D341Med (cell line): ENCODE results near the gene RASSF3.

Source experiments
- DNase-seq: peaks from one replicate; pipeline ENCODE4 v3.0.0; 2012; ENCODE audit warnings: low spot score

Gene RASSF3

GRCh38 chr12:64691795-64692583 lies 81.7 kb downstream of the RASSF3 start:
- no peak for DNase-seq

- no peak for DNase-seq
Measured at GRCh38 chr12:64694130-64695040, 84.1 kb downstream of the RASSF3 start.

- DNase-seq = no peak
Measured at GRCh38 chr12:64695550-64695949, 85.3 kb downstream of the RASSF3 start.

DNA sequence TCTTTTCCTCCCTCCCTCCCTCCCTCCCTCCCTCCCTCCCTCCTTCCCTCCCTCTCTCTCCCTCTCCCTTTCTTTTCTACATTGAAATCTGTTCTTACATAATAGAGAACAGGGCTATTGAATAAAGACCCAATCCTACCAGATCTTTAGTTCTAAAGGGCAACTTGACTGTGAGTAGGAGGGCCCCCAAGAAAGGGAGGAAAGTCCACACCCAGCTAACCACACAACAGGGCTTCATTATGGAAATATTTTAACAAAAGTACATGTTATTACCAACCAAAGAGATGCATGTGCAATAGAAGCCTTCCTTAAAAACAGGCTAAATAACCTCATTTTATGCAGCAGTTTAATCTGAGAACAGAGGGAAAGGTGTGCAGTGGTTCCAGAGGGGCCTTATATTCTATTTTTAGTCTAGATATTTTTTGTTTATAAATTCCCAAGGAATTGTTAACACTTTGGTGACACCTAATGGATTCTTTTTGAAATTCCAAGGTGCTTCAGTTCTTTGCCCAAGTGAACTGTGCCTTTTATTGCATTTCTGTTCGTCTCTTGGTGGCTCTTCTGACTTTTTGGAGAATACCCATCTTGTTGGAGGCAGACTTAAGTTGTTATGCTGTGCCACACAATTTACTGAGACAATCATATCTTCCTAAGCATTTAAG lies 85.9 kb downstream of the RASSF3 start:
- DNase-seq = no peak

- no peak for DNase-seq
Measured at GRCh38 chr12:64699504-64700115, 89.3 kb downstream of the RASSF3 start.

- DNase-seq = no peak
Measured at GRCh38 chr12:64700532-64700931, 90.2 kb downstream of the RASSF3 start.

GRCh38 chr12:64701283-64701682 lies 91.0 kb downstream of the RASSF3 start:
- DNase-seq = no peak

DNA sequence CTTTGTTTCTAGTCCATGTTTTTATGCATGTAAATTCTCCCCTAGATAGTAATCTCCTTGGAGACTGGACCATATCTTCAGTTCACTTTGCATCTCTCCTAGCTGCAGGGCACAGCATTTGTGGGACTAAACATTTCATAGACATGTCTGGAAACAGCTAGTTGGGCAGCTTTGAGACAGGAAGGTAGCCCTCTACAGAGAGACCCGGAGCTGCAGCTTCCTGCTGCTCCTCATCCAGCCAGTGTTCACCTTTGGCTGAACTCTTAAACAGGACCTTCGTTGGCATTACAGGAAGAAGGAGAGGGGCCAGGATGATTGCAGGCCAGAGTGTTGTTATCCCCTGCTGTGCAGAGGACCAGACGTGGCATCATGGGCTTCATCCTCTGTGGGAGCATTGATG lies 96.0 kb downstream of the RASSF3 start:
- no peak for DNase-seq

- no peak for DNase-seq
Measured at GRCh38 chr12:64706857-64707256, 96.6 kb downstream of the RASSF3 start.

GRCh38 chr12:64707362-64707761 lies 97.1 kb downstream of the RASSF3 start:
- DNase-seq = no peak

GRCh38 chr12:64707926-64708325 lies 97.6 kb downstream of the RASSF3 start:
- DNase-seq = no peak

DNA sequence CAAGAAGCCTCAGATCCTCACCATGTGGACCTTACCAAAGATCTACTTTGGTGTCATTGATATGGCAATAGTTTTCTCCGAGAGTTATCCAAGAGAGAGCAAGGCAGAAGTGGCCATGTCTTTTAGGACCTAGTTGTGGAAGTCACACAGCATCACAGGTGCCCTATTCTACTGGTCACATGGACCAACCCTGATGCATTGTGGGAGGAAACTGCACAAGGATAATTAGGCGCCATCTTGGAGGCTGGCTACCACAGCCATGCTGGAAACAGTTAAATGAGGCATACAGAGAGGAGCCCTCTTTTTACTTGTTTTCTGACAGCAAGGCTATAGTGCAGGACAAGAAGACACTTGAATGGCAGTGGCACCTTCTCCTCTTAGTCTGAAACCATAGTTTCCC lies 99.1 kb downstream of the RASSF3 start:
- no peak for DNase-seq

GRCh38 chr12:64713376-64713775 lies 103.1 kb downstream of the RASSF3 start:
- no peak for DNase-seq

DNA sequence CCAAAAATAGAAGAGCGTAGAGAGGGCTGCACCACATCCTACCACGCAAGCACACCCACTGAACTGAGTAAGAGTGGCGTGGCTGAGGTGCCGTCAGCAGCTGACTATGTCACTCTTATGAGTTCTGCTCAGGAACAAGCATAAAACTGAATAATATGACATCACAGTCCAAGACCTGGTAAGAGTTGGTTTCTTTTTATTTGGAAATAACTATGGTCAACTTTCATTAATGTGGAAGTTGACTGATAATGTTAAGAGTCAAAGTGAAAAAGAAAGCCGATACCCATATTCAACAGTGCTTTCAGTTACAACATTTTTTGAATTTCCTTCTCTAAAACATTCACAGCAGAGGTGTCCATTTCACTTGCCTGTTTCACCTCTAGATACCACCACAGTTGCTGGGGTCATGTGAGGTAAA lies 104.3 kb downstream of the RASSF3 start:
- no peak for DNase-seq

- no peak for DNase-seq
Measured at GRCh38 chr12:64716371-64716770, 106.1 kb downstream of the RASSF3 start.

- DNase-seq = no peak
Measured at GRCh38 chr12:64716839-64717455, 106.7 kb downstream of the RASSF3 start.

- DNase-seq = no peak
Measured at GRCh38 chr12:64718649-64719048, 108.4 kb downstream of the RASSF3 start.

- no peak for DNase-seq
Measured at GRCh38 chr12:64720884-64721283, 110.6 kb downstream of the RASSF3 start.

GRCh38 chr12:64722835-64723234 lies 112.5 kb downstream of the RASSF3 start:
- DNase-seq = no peak

- DNase-seq = no peak
Measured at GRCh38 chr12:64723630-64724029, 113.3 kb downstream of the RASSF3 start.

DNA sequence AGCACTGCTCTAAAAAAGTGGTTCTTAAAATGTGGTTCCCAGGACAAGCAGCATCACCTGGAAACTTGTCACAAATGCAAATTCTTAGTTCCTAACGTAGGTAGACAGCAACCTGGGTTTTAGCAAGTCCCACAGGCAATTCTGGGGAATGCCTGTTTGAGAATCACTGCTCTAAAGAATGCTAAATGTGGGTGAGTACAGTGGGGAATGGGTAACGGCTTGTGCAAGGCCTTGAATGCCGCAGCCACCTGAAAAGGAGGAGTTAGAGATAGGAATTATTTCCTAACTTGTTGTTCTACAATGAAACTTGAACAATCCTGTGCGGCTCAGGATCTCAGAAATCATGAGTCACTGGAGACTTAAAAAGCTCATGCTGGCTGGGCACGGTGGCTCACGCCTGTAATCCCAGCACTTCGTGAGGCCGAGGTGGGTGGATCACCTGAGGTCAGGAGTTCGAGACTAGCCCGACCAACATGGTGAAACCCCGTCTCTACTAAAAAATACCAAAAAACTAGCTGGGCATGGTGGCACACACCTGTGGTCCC lies 114.0 kb downstream of the RASSF3 start:
- no peak for DNase-seq
